H1 (cell line): ENCODE measurements around the gene AAR2. TPM values are rescaled to one million over a fixed set of nuclear protein-coding genes. Genes with fewer than 3 reads are reported as not detected.

Source experiments
- CTCF ChIA-PET: fragments of 300-600 bp; sonication (Branson Sonifier 250); formaldehyde crosslinking; loops from one replicate; lab custom pipeline; 2021; ENCODE audit not compliant: partially characterized antibody; lab: Charles Lee
- POLR2A ChIA-PET: fragments of 300-600 bp; sonication (Branson Sonifier 250); formaldehyde crosslinking; loops from one replicate; lab custom pipeline; 2021; ENCODE audit warnings: inconsistent platforms; ENCODE audit not compliant: partially characterized antibody; lab: Charles Lee
- DNase-seq, 2 experiments: peaks; one replicate each; pipeline versions ENCODE4 v3.0.0 to v3.0.0-alpha.2; 2010 to 2022; ENCODE audit warnings: low spot score in 2 of 2, low read depth in 1 of 2, mixed read lengths in 1 of 2
- FAIRE-seq: peaks from 2 replicates; lab custom pipeline; 2011; peaks lifted over from hg19 to GRCh38; lab: Jason Lieb, UNC
- H2AFZ ChIP-seq: 2 replicates; pipeline ENCODE4 v1.8.1; 2012; ENCODE audit warnings: low read length, inconsistent platforms
- H2AK5ac ChIP-seq: 2 replicates; pipeline ENCODE4 v1.6.1; 2013; ENCODE audit warnings: low read depth, low read length
- H2BK120ac ChIP-seq: replicated peaks from 2 replicates; pipeline ENCODE3; 2013; ENCODE audit warnings: low read depth, low read length, inconsistent platforms
- H2BK12ac ChIP-seq: 2 replicates; pipeline ENCODE4 v1.6.1; 2013; ENCODE audit warnings: low read depth, low read length
- H2BK15ac ChIP-seq: 2 replicates; pipeline ENCODE4 v1.6.1; 2013; ENCODE audit warnings: low read length
- H2BK20ac ChIP-seq: 2 replicates; pipeline ENCODE4 v1.6.1; 2013; ENCODE audit warnings: low read length
- H2BK5ac ChIP-seq: 2 replicates; pipeline ENCODE4 v1.6.1; 2013; ENCODE audit warnings: low read depth, low read length
- H3K14ac ChIP-seq: 2 replicates; pipeline ENCODE4 v1.6.1; 2013; ENCODE audit warnings: inconsistent platforms; ENCODE audit not compliant: insufficient read length
- H3K18ac ChIP-seq: 2 replicates; pipeline ENCODE4 v1.6.1; 2013; ENCODE audit warnings: low read length; ENCODE audit errors: extremely low read depth
- H3K23ac ChIP-seq: 2 replicates; pipeline ENCODE4 v1.6.1; 2013; ENCODE audit warnings: inconsistent platforms; ENCODE audit not compliant: insufficient read length
- H3K23me2 ChIP-seq: 2 replicates; pipeline ENCODE4 v1.6.1; 2013; ENCODE audit warnings: low read depth, low read length
- H3K27ac ChIP-seq: 2 replicates; pipeline ENCODE4 v1.6.1; 2011; ENCODE audit warnings: low read depth, low read length, inconsistent platforms
- H3K27me3 ChIP-seq, 4 experiments: replicated peaks in 1 of 4; 1 replicate in 1 of 4; 2 replicates in 3 of 4; pipeline versions ENCODE4 v1.6.1 to v1.8.1; 2011 to 2013; ENCODE audit warnings: low read length in 3 of 4, mild to moderate bottlenecking in 3 of 4, inconsistent platforms in 2 of 4, mixed read lengths in 2 of 4, moderate library complexity in 1 of 4; ENCODE audit not compliant: control insufficient read depth in 3 of 4, insufficient read depth in 3 of 4; ENCODE audit errors: extremely low read depth in 1 of 4
- H3K36me3 ChIP-seq, 4 experiments: 2 replicates each; pipeline versions ENCODE4 v1.6.1 to v1.8.1; 2011 to 2013; ENCODE audit warnings: mild to moderate bottlenecking in 4 of 4, low read length in 3 of 4, moderate library complexity in 2 of 4, control low read depth in 1 of 4, inconsistent platforms in 1 of 4; ENCODE audit not compliant: insufficient read depth in 4 of 4, control insufficient read depth in 2 of 4
- H3K4ac ChIP-seq: replicated peaks from 2 replicates; pipeline ENCODE3; 2013; ENCODE audit warnings: low read length, low read depth, mixed read lengths, inconsistent platforms; ENCODE audit not compliant: insufficient read length
- H3K4me1 ChIP-seq, 4 experiments: replicated peaks in 1 of 4; 1 replicate in 1 of 4; 2 replicates in 3 of 4; pipeline versions ENCODE4 v1.6.1 to v1.8.1; 2011 to 2013; ENCODE audit warnings: low read length in 3 of 4, inconsistent platforms in 2 of 4, mixed read lengths in 1 of 4; ENCODE audit not compliant: insufficient read depth in 4 of 4, control insufficient read depth in 3 of 4
- H3K4me2 ChIP-seq, 2 experiments: 2 replicates each; pipeline versions ENCODE4 v1.6.1 to v1.8.1; 2011 to 2013; ENCODE audit warnings: low read depth in 2 of 2, low read length in 2 of 2, control low read depth in 1 of 2, inconsistent platforms in 1 of 2, mild to moderate bottlenecking in 1 of 2; ENCODE audit not compliant: insufficient read depth in 1 of 2
- H3K4me3 ChIP-seq, 4 experiments: fragments of 200-600, 300-600 bp in 1 of 4; sonication (generic), shearing (Covaris generic), sonication (Bioruptor Twin) in 1 of 4; 2 replicates each; pipeline versions ENCODE4 v1.5.1 to v1.8.1; 2011 to 2016; ENCODE audit warnings: low read length in 4 of 4, low read depth in 3 of 4, control low read depth in 2 of 4, inconsistent platforms in 2 of 4, mild to moderate bottlenecking in 2 of 4, mixed read lengths in 1 of 4, moderate library complexity in 1 of 4; ENCODE audit not compliant: insufficient read depth in 2 of 4; ENCODE audit errors: extremely low read depth in 1 of 4
- H3K56ac ChIP-seq: replicated peaks from 2 replicates; pipeline ENCODE3; 2013; ENCODE audit warnings: low read depth, mild to moderate bottlenecking, mixed read lengths, low read length, inconsistent platforms; ENCODE audit not compliant: insufficient read length
- H3K79me1 ChIP-seq: 2 replicates; pipeline ENCODE4 v1.6.1; 2013; ENCODE audit warnings: low read depth, low read length, control low read depth
- H3K79me2 ChIP-seq, 2 experiments: 2 replicates each; pipeline versions ENCODE4 v1.6.1 to v1.8.1; 2012 to 2013; ENCODE audit warnings: low read length in 2 of 2, mild to moderate bottlenecking in 2 of 2, inconsistent platforms in 1 of 2; ENCODE audit not compliant: insufficient read depth in 2 of 2, control insufficient read depth in 1 of 2
- H3K9ac ChIP-seq, 4 experiments: replicated peaks in 1 of 4; 1 replicate in 1 of 4; 2 replicates in 3 of 4; pipeline versions ENCODE4 v1.6.1 to v1.8.1; 2011 to 2013; ENCODE audit warnings: low read depth in 3 of 4, low read length in 3 of 4, control low read depth in 2 of 4, mild to moderate bottlenecking in 2 of 4, moderate library complexity in 2 of 4, inconsistent platforms in 1 of 4; ENCODE audit errors: extremely low read depth in 1 of 4
- H3K9me3 ChIP-seq, 2 experiments: 2 replicates each; pipeline versions ENCODE4 v1.6.1 to v1.8.1; 2012 to 2013; ENCODE audit warnings: mild to moderate bottlenecking in 2 of 2, moderate library complexity in 2 of 2, control low read depth in 1 of 2, inconsistent platforms in 1 of 2, low read depth in 1 of 2, low read length in 1 of 2, mixed read lengths in 1 of 2; ENCODE audit not compliant: insufficient read depth in 2 of 2
- H4K20me1 ChIP-seq, 2 experiments: replicated peaks in 1 of 2; 2 replicates each; pipeline versions ENCODE3 to v1.8.1; 2011 to 2013; ENCODE audit warnings: inconsistent platforms in 2 of 2, low read length in 2 of 2, mild to moderate bottlenecking in 1 of 2; ENCODE audit not compliant: insufficient read depth in 2 of 2, control insufficient read depth in 1 of 2
- H4K5ac ChIP-seq: 2 replicates; pipeline ENCODE4 v1.6.1; 2013; ENCODE audit warnings: low read length, low read depth, mixed read lengths, inconsistent platforms; ENCODE audit not compliant: insufficient read length
- H4K8ac ChIP-seq: 2 replicates; pipeline ENCODE4 v1.8.0; 2013; ENCODE audit warnings: mild to moderate bottlenecking, moderate library complexity, low read length, inconsistent platforms; ENCODE audit not compliant: insufficient read depth; ENCODE audit errors: extremely low read depth
- H4K91ac ChIP-seq: replicated peaks from 2 replicates; pipeline ENCODE3; 2013; ENCODE audit warnings: low read length, mixed read lengths, inconsistent platforms; ENCODE audit not compliant: insufficient read length
- CEBPB ChIP-seq: IDR thresholded peaks from 2 replicates; pipeline ENCODE4 v1.6.1; 2012; ENCODE audit warnings: low read depth, low read length
- EGR1 ChIP-seq: IDR thresholded peaks from 2 replicates; pipeline ENCODE4 v1.6.1; 2011; ENCODE audit warnings: low read depth, low read length, borderline replicate concordance
- GABPA ChIP-seq: IDR thresholded peaks from 2 replicates; pipeline ENCODE4 v1.6.1; 2011; ENCODE audit warnings: mild to moderate bottlenecking, low read length, moderate library complexity, borderline replicate concordance; ENCODE audit not compliant: insufficient read depth
- JUND ChIP-seq: IDR thresholded peaks from 2 replicates; pipeline ENCODE4 v1.6.1; 2011; ENCODE audit warnings: mild to moderate bottlenecking, improper control_type of control experiment, low read length
- NRF1 ChIP-seq: IDR thresholded peaks from 2 replicates; pipeline ENCODE4 v1.6.1; 2011; ENCODE audit warnings: mild to moderate bottlenecking, low read depth, low read length, improper control_type of control experiment
- RBBP5 ChIP-seq: IDR thresholded peaks from 2 replicates; pipeline ENCODE4 v1.7.1; 2012; ENCODE audit warnings: low read depth, mild to moderate bottlenecking, inconsistent platforms, low read length, moderate library complexity, borderline replicate concordance
- RXRA ChIP-seq: IDR thresholded peaks from 2 replicates; pipeline ENCODE4 v1.6.1; 2011; ENCODE audit warnings: low read depth, mild to moderate bottlenecking, low read length, moderate library complexity; ENCODE audit not compliant: insufficient read depth
- SIN3A ChIP-seq, 2 experiments: IDR thresholded peaks in 1 of 2; conservative IDR thresholded peaks in 1 of 2; 2 replicates each; pipeline ENCODE4 v1.6.1; 2011 to 2012; ENCODE audit warnings: low read length in 2 of 2, improper control_type of control experiment in 1 of 2, low read depth in 1 of 2, mild to moderate bottlenecking in 1 of 2
- TCF12 ChIP-seq: IDR thresholded peaks from 2 replicates; pipeline ENCODE4 v1.6.1; 2011; ENCODE audit warnings: low read depth, mild to moderate bottlenecking, low read length
- WGBS, 2 experiments: shearing (Covaris generic) in 1 of 2; methylation state at CpG; one replicate each; pipeline versions ENCODE4 v1.1.6 to v1.1.7; 2013 to 2015; ENCODE audit warnings: low lambda C conversion rate in 2 of 2, mixed read lengths in 2 of 2, inconsistent platforms in 1 of 2, low coverage in 1 of 2, missing lambda C conversion rate in 1 of 2; ENCODE audit not compliant: insufficient replicate concordance in 2 of 2, insufficient coverage in 1 of 2, insufficient read length in 1 of 2; ENCODE audit errors: extremely low coverage in 1 of 2, missing lambda C conversion rate in 1 of 2; 5-methylcytosine and 5-hydroxymethylcytosine counted together
- polyA plus RNA-seq, 7 experiments: library from polyadenylated mRNA; depleted of rRNA in 3 of 7; stranded (reverse) in 5 of 7; unstranded in 2 of 7; fragments of >200 nt in 5 of 7; fragments of 200-250 nt in 2 of 7; gene quantifications; 1 replicate in 5 of 7; 2 replicates in 1 of 7; 4 replicates in 1 of 7; pipeline versions ENCODE4 v1.2.1 to v1.2.3, GENCODE V29; 2011 to 2013; ENCODE audit warnings: missing spikeins in 2 of 7, mixed read lengths in 2 of 7
- total RNA-seq: library from RNA; stranded (reverse); fragmentation: NEBNext Ultra II Directional; extraction: Animal tissue kit (Norgen Biotek cat#: 25700); gene quantifications from 2 replicates; pipeline ENCODE4 v1.2.1, GENCODE V29; 2021

Gene AAR2
- total and polyA plus RNA-seq, 2 of the 8 experiments (the other 6 are each of a cell fraction or from before 2014, with no cell fraction given): 25.5 to 36.1 TPM

GRCh38 chr20:36298795-36299339 lies 62.6 kb downstream of the AAR2 start:
- no peaks in the 10 kb centered on the region for H3K9me3 ChIP-seq
- no peak overlapping the region for H2BK15ac ChIP-seq
- no peak overlapping the region for H3K23ac ChIP-seq
- H2BK120ac ChIP-seq: no peak overlapping the region
- no peak overlapping the region for H3K4me3 ChIP-seq
- H4K91ac ChIP-seq: no peak overlapping the region
- H2BK12ac ChIP-seq: no peak overlapping the region
- no peak overlapping the region for H3K9ac ChIP-seq
- no peak overlapping the region for H2BK5ac ChIP-seq
- TF ChIP-seq GABPA (no peak), EGR1 (no peak), JUND (no peak), NRF1 (no peak), CEBPB (no peak), RXRA (no peak), RBBP5 (no peak), TCF12 (no peak), SIN3A (conservative IDR thresholded peaks at IDR 0.05 in 1 of 2, IDR thresholded peaks at IDR 0.05 in 1 of 2; ENCODE audit: low read depth in 1 of 2, low read length in 2 of 2) (no peak)
- no peak overlapping the region for H3K27ac ChIP-seq
- FAIRE-seq (no peak), DNase-seq (no peak)
- H2AK5ac ChIP-seq: no peak overlapping the region
- H4K5ac ChIP-seq: no peak overlapping the region
- no peaks in the 10 kb centered on the region for H3K79me1 ChIP-seq
- no peak overlapping the region for H3K4me2 ChIP-seq
- WGBS, 2 experiments: 90% methylated on average over 9 of the region's 11 CpGs; no CpG with 5 or more reads in 1 of the 2 experiments
- no peaks in the 10 kb centered on the region for H3K79me2 ChIP-seq
- no peaks in the 10 kb centered on the region for H3K23me2 ChIP-seq
- H4K8ac ChIP-seq: no peak overlapping the region
- H3K4ac ChIP-seq: no peak overlapping the region
- peaks cover 0 to 7% (median 0%) of the 10 kb centered on the region in 4 experiments; a peak in 2 of 7 replicates for H3K27me3 ChIP-seq
- no peaks in the 10 kb centered on the region for H3K36me3 ChIP-seq
- no peak overlapping the region for H3K14ac ChIP-seq
- no peak overlapping the region for H2AFZ ChIP-seq
- H3K56ac ChIP-seq: no peak overlapping the region
- POLR2A ChIA-PET: no interaction called here
- H3K4me1 ChIP-seq: no peaks in the 10 kb centered on the region; a peak in 1 of 7 replicates
- no peak overlapping the region for H2BK20ac ChIP-seq
- CTCF ChIA-PET: interaction anchor here (1.0 to 1.6 kb wide), 2 partner anchors 32 to 142 kb away, joined by 3 read pairs; no protein-coding TSS in a partner anchor
- H4K20me1 ChIP-seq: peaks cover 0 to 5% of the 10 kb centered on the region in 2 experiments
- H3K18ac ChIP-seq: no peak overlapping the region
